Fibroblast of pulmonary artery (primary cell): ENCODE results near the gene HLA-E.
A peak's percentile ranks its signal among the peaks of the same experiment; 100 is the strongest.
"Not testable (repeated sequence)": the region's sequence is repeated elsewhere in the genome, so short reads cannot be mapped to it uniquely, and the experiment has no call there.

Experiments used
- DNase-seq: peaks from one replicate; pipeline ENCODE4 v3.0.0-alpha.2; 2010; ENCODE audit warnings: low read depth
- H3K4me3 ChIP-seq: replicated peaks from 2 replicates; pipeline ENCODE4 v1.5.1; 2011; ENCODE audit warnings: low read depth, mild to moderate bottlenecking, control low read depth, low read length, moderate library complexity
- TF ChIP-seq, protein P1 (sequence below): IDR thresholded peaks from 2 replicates; pipeline ENCODE4 v1.5.1; 2011; ENCODE audit warnings: mild to moderate bottlenecking, control low read depth, low read length, inconsistent platforms; ENCODE audit errors: missing control alignments

Gene HLA-E

DNA sequence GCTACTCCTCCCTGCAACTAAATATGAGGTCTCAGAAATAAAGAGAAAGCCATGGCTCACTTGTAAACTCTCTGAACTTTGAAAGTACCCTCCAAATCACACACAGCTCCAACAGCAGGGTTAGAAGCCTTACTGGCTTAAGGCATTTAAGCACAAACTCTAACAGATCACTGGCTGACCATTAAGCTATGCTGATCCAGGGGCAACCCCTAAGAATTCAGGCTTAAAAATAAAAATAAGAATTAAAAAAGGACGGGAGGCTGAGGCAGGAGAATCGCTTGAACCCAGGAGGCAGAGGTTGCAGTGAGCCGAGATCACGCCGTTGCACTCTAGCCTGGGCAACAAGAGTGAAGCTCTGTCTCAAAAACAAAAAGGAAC is 21.8 kb downstream of the HLA-E start:
- H3K4me3 ChIP-seq = no peak overlapping the region
- TF ChIP-seq, protein P1, sequence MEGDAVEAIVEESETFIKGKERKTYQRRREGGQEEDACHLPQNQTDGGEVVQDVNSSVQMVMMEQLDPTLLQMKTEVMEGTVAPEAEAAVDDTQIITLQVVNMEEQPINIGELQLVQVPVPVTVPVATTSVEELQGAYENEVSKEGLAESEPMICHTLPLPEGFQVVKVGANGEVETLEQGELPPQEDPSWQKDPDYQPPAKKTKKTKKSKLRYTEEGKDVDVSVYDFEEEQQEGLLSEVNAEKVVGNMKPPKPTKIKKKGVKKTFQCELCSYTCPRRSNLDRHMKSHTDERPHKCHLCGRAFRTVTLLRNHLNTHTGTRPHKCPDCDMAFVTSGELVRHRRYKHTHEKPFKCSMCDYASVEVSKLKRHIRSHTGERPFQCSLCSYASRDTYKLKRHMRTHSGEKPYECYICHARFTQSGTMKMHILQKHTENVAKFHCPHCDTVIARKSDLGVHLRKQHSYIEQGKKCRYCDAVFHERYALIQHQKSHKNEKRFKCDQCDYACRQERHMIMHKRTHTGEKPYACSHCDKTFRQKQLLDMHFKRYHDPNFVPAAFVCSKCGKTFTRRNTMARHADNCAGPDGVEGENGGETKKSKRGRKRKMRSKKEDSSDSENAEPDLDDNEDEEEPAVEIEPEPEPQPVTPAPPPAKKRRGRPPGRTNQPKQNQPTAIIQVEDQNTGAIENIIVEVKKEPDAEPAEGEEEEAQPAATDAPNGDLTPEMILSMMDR = no peak
- no peak for DNase-seq

GRCh38 chr6:30513451-30513850 is 24.1 kb downstream of the HLA-E start:
- no peak overlapping the region for H3K4me3 ChIP-seq
- no peak for DNase-seq
- TF ChIP-seq, protein P1 = no peak

- no peak for DNase-seq
- TF ChIP-seq, protein P1 = no peak
- H3K4me3 ChIP-seq = no peak overlapping the region
Measured at GRCh38 chr6:30515106-30515505, 25.8 kb downstream of the HLA-E start.

DNA sequence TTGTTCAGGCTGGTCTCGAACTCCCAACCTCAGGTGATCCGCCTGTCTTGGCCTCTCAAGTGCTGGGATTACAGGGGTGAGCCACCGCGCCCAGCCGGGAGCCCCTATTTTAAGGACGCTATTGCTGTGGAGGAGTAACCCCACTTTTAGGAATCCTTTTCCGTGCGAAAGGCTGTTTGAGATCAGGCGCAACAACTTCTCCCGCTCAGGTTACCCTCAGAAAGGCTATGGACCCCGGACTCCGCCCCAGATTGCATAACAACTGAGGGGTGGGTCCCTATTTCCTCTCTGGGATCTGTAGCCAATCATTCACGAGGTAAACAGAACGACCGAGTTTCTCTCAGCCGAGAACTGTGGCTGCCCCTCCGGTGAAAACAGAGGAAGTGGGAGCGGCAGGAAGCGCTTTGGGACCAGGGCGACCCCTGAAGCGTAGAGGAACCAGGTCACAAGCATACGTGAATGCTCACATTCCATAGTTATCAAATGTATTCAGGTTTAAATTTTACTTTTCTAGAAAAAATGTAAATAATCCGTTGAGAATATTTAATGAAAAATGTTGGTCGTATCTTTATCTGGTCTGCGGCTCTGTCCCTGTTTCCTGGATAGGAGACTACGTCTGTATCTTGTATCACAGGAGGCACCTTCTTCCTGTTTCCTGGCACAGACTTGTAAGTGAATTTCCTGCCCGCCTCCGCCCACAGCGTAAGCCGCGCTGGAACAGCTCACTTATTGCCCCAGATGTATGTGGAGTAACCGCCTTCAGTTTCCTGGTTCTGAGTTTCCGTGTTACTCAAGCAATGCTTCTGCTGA is 26.8 kb downstream of the HLA-E start:
- TF ChIP-seq, protein P1 = no peak

GRCh38 chr6:30516754-30517076 is 27.4 kb downstream of the HLA-E start:
- H3K4me3 ChIP-seq = peak overlapping the region; percentile 58
- DNase-seq = not testable (repeated sequence)

More for the DNA sequence above, 26.8 kb downstream of the HLA-E start:
- peak overlapping the region; percentile 58 for H3K4me3 ChIP-seq
- DNase-seq = peak; percentile 99

GRCh38 chr6:30517767-30518504 is 28.6 kb downstream of the HLA-E start:
- DNase-seq, H3K4me3 ChIP-seq: not testable (repeated sequence)

DNA sequence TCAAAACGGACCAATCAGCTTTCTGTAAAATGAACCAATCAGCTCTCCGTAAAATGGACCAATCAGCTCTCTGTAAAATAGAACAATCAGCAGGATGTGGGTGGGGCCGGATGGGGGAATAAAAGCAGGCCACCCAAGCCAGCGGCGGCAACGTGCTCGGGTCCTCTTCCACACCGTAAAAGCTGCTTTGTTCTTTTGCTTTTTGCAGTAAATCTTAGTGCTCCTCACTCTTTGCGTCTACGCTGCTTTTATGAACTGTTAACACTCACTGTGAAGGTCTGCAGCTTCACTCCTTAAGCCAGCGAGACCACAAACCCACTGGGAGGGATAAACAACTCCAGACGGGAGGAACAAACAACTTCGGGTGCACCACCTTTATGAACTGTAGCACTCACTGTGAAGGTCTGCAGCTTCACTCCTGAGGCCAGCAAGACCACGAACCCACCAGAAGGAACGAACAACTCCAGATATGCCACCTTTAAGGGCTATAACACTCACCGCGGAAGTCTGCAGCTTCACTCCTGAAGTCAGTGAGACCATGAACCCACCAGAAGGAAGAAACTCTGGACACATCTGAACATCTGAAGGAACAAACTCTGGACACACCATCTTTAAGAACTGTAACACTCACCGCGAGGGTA is 29.3 kb downstream of the HLA-E start:
- DNase-seq, H3K4me3 ChIP-seq: not testable (repeated sequence)

DNA sequence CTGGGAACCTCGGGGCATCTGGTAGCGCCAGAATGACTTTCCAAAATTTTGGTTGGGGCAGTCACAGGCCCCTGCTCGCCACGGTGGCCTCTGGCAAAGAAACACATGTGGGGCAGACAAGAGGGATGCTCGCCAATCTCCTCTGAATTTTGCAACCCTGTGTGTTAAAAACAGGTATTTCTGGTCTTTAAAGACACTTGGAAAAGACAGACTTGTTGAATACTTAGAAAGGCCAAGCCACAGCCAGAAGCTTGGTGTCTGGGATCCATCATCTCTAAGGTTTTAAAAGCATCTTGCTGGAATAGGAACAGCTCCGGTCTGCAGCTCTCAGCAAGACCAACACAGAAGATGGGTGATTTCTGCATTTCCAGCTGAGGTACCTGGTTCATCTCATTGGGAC is 31.2 kb downstream of the HLA-E start:
- TF ChIP-seq, protein P1 = no peak
- H3K4me3 ChIP-seq = no peak overlapping the region

GRCh38 chr6:30521082-30521481 is 31.8 kb downstream of the HLA-E start:
- H3K4me3 ChIP-seq, DNase-seq: not testable (repeated sequence)

More for the DNA sequence above, 31.2 kb downstream of the HLA-E start:
- no peak for DNase-seq

- DNase-seq, H3K4me3 ChIP-seq: not testable (repeated sequence)
Measured at GRCh38 chr6:30521952-30522351, 32.6 kb downstream of the HLA-E start.

DNA sequence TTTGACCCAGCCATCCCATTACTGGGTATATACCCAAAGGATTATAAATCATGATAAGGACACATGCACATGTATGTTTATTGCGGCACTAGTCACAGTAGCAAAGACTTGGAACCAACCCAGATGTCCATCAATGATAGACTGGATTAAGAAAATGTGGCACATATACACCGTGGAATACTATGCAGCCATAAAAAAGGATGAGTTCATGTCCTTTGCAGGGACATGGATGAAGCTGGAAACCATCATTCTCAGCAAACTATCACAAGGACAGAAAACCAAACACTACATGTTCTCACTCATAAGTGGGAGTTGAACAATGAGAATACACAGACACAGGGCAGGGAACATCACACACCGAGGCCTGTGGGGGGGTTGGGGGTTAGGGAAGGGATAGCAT is 37.1 kb downstream of the HLA-E start:
- H3K4me3 ChIP-seq, DNase-seq: not testable (repeated sequence)

DNA sequence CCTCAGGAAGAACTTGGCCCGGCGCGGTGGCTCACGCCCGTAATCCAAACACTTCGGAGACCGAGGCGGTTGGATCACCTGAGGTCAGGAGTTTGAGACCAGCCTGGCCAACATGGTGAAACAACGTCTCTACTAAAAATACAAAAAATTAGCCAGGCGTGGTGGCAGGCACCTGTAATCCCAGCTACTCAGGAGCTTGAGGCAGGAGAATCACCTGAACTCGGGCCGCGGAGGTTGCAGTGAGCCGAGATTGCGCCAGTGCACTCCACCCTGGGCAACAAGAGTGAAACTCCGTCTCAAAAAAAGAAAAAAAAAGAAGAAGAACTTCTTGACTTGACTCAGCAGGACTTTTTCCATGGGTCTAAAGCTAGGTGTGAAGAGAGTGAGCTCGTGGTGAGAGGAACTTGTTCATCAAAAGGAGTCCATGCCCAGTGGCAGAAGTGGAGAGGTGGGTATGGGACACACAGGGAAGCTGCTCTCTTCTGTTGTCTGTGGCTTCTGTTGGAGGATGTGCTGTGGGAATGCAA is 40.1 kb downstream of the HLA-E start:
- H3K4me3 ChIP-seq, DNase-seq: not testable (repeated sequence)
